Measurements from ENCODE around the gene GOLGA6C.

Gene GOLGA6C

DNA sequence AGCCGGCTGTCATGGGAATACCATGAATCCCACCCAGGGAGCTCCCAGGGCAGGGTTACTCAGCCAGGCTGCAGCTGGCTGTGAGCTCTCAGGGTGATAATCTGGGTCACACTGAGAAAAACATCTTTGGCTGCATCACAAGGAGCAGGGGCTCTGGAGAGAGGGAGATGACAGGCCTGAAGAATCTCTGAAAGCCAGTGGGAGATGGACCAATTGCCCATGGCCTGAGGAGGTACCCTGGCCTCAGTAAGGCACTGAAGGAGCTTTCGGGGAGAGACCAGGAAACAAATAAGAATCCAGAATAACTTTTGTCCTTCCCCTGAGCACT, 28.2 kb upstream of the GOLGA6C start:
- H3K27ac ChIP-seq = no peak overlapping the region
- no peak for DNase-seq (ENCODE audit: low spot score)
- TF ChIP-seq, protein P1, sequence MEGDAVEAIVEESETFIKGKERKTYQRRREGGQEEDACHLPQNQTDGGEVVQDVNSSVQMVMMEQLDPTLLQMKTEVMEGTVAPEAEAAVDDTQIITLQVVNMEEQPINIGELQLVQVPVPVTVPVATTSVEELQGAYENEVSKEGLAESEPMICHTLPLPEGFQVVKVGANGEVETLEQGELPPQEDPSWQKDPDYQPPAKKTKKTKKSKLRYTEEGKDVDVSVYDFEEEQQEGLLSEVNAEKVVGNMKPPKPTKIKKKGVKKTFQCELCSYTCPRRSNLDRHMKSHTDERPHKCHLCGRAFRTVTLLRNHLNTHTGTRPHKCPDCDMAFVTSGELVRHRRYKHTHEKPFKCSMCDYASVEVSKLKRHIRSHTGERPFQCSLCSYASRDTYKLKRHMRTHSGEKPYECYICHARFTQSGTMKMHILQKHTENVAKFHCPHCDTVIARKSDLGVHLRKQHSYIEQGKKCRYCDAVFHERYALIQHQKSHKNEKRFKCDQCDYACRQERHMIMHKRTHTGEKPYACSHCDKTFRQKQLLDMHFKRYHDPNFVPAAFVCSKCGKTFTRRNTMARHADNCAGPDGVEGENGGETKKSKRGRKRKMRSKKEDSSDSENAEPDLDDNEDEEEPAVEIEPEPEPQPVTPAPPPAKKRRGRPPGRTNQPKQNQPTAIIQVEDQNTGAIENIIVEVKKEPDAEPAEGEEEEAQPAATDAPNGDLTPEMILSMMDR (IDR thresholded peaks at IDR 0.05) = no peak
- H3K4me3 ChIP-seq = no peak overlapping the region

DNA sequence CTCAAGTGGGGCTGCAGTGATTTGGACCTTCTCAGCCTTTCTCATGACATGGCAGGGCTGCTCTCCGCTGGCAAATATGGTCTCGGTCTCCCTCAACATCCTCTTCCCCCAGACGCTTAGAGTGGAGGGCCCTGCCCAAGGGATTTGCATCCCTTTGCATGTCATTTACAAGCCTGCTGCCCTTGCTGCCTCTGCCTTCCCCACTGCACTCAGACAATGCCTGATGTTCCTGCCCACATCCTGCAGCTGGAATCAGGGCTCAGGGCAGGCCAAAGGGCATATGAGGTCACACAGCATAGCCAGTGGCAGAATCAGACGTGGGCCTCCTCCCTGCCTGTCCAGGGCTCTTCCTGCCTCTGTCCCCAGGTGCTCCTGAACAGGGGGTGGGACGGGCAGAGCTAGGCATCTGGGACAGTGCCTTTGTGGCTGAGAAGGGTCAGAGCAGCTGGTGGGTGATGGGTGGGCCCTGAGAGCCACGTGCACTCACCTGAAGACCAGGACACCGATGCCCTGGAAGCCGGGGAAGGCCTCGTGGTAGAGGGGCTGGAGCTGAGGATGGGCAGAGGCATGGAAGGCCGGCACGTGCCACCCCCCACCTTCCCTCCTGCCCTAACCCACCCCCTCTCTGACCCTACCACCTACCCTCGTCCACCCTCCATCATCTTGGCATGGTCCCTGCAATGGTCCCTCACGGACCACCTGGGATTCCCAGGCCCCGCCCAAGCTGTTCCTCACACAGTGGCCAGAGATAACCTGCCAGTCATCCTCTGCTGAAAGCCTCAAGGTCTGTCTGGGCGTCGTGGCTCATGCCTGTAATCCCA, 27.4 kb upstream of the GOLGA6C start:
- H3K4me3 ChIP-seq = no peak overlapping the region

DNA sequence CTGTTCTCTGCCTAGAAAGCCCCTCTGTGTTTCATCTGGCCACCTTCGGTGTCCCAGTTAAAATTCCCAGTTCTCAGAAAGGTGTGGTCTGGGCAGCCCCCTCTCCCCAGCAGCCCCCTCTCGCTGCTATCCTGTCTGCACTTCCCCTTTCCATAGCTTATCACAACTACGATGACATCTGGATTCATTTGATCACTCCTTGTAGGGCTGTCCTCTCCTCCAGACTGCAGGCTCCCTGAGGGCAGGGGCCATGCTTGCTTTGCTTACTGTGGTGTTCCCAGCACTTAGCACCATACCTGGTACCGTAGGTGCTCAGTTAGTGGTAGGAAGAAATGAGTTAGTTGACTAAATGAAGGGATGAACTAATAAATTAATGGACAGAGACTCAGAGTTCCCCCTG, 26.3 kb upstream of the GOLGA6C start:
- DNase-seq (ENCODE audit: low spot score) = no peak
- Histone ChIP-seq H3K4me3 (no peak overlapping the region), H3K27ac (no peak overlapping the region)
- TF ChIP-seq, protein P1 (IDR thresholded peaks at IDR 0.05) = no peak

More for the DNA sequence above, 27.4 kb upstream of the GOLGA6C start:
- DNase-seq (ENCODE audit: low spot score) = no peak
- TF ChIP-seq, protein P1 (IDR thresholded peaks at IDR 0.05) = no peak
- H3K27ac ChIP-seq = no peak overlapping the region

DNA sequence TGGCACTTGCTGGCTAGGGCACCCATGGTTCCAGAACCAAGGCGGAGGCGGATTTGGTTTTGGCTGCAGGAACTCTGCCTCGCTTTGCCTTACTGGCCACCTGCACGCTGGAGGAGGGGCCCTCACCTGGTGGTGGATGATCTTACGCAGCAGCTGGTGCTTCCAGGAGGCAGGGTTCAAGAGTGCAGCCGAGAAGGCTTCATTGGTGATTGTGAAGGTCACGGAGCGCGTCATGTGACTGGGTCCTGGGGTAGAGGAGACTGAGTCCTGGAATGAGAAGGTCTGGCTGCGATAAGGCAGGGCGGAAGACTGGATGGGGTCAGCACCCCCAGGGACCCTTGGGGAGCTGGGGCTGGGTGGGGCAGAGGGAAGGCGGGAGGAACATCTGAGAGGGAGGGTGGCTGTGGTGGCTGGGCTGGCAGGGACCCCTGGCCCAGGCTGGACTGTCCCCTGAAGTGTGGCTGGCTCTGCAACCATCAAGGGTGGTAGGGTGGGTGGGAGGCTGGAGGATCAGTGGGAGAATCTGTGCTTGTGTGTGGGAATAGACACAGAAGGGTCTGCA, 25.8 kb upstream of the GOLGA6C start:
- DNase-seq (ENCODE audit: low spot score) = no peak
- H3K4me3 ChIP-seq = no peak overlapping the region
- TF ChIP-seq, protein P1 (IDR thresholded peaks at IDR 0.05) = no peak
- H3K27ac ChIP-seq = no peak overlapping the region

DNA sequence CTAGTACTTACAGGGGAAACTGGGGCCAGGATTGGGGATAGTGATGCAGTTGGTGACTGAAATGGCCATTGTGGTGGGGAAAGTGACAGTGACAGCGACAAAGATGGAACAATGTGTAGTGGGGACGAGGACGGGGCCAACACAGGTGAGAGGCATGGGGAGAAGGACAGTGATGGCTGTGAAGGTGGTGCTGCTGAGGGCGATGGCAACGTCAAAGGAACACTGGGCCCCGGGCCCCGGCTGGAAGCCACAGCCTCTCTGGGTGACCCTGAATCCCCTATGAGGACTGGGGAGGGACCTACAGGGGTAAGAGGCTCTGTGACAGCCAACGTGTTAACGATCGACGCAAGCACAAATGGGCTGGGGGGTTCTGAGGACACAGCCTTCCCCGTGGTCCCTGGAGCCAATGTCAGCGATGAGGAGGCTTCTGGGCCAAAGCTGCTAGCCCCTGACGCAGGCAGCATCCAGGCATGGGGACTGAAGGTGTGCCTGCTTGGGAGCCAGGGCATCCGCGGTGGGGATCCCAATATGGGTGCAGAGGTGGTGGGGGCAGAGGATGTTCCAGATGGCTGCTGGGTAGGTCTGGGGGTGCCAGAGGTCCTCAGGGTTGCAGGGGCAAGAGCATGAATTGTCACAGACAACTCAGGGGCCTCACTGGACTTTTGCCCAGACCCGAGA, 25.2 kb upstream of the GOLGA6C start:
- H3K4me3 ChIP-seq = no peak overlapping the region

DNA sequence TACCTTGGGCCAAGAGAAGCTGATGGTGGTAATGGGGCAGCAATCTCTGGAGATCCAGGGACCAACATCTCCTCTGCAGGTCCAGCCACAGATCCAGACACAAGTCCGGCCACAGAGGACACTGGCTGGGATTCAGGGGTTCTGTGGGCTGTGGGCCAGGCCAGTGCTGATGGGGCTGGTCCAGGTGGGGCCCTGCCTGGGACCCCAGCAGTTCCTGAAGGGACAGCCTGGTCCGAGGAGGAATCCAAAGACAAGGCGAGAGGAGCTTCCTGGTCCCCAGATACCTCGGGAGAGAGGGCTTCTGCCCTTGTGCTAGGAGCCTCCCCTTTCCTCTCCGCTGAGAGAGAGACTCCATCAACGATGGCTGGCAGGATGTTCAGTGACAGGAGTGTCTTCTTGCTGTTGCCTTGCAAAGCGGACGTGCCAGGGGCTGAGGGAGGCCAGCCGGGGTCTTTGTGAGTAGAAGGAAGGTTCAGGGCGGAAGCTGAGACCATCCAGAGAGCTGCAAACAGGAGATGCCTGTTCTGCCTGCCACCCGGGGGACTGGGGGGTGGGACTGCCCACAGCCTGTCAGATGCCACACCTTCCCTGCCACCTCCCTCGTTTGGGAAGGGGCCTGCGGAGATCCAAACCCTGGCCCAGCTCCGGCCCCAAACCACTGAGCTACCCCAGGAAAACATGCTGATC, 24.5 kb upstream of the GOLGA6C start:
- DNase-seq (ENCODE audit: low spot score) = no peak
- TF ChIP-seq, protein P1 (IDR thresholded peaks at IDR 0.05) = no peak

More for the DNA sequence above, 25.2 kb upstream of the GOLGA6C start:
- TF ChIP-seq, protein P1 (IDR thresholded peaks at IDR 0.05) = no peak
- no peak overlapping the region for H3K27ac ChIP-seq
- DNase-seq (ENCODE audit: low spot score) = no peak

More for the DNA sequence above, 24.5 kb upstream of the GOLGA6C start:
- H3K4me3 ChIP-seq = no peak overlapping the region
- H3K27ac ChIP-seq = no peak overlapping the region

Measured in coronary artery (tissue), 2 donors.